Measurements from ENCODE around the gene DNAJC12.
"Not testable (repeated sequence)": the region's sequence is repeated elsewhere in the genome, so short reads cannot be mapped to it uniquely, and the experiment has no call there.

Gene DNAJC12
- 0 to 0.42 reads per million in 2 donors for total RNA-seq

DNA sequence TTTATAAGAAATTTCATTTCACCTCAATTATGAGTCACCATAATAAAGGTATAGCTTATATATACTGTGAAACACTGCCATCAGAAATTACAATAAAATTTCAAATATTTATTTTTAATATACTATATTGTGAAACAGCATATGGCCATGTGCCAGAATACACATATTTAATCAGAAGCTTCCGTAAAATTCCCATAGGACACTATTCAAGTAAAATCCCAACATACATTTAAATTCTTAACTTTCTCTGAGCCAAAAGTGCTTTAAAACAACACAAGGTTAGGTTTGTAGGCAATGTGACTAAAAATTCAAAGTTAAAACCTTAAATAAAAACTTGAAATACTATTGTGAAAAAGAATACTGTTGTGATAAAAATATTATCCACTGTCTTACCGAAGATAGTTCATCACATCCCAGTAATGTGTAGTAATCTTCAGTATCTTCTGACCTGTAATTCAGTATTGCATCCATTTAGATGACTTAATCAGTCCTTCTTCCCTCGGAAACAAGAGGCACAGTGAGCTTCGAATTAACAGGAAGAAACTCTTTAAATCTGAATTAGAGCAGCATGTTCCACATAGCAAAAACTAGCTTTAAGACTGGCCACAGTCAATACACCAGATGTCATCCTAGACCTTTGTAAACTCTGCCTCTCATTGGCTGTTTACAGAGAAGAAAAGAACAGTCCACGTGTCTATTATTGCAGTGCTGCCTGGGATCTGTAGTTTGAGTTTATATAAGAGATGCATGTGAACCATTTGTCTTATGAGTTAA is at the start of gene DNAJC12:
Gene DNAJC12 (minus strand): TSS at position 648 of the 774 bp plus-strand sequence. CDS start 177 bp downstream, at position 471.
- no peak for DNase-seq

DNA sequence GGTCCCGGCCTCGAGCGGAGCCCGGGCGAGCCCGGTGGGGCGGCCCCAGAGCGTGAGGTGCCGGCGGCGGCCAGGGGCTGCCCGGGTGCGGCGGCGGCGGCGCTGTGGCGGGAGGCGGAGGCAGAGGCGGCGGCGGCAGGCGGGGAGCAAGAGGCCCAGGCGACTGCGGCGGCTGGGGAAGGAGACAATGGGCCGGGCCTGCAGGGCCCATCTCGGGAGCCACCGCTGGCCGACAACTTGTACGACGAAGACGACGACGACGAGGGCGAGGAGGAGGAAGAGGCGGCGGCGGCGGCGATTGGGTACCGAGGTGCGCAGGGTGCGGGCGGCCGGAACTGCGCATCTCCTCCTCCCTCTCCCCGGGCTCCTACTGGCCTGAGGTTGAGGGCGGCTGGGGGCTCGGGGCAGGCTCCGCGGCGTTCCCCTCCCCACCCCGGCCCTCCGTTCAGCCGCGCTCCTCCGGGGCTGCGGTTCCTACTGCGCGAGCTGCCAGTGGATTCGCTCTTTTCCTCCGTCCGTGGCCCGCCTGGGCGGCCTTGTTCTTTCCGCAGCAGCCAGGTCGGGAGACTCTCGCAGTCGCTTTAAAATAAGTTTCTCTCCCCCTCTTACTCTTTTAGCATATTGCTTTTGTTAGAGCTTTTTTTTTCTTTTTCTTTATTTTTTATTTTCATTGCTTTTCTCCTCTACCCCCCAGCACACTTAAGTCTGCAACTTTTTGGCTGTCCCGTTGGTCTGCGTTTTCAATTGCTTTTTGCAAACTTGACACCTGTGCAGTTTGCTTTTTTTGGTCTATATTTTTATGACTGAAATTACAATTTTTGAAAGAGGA is 47.1 kb upstream of the DNAJC12 start:
- DNase-seq, result peak; percentile 65

DNA sequence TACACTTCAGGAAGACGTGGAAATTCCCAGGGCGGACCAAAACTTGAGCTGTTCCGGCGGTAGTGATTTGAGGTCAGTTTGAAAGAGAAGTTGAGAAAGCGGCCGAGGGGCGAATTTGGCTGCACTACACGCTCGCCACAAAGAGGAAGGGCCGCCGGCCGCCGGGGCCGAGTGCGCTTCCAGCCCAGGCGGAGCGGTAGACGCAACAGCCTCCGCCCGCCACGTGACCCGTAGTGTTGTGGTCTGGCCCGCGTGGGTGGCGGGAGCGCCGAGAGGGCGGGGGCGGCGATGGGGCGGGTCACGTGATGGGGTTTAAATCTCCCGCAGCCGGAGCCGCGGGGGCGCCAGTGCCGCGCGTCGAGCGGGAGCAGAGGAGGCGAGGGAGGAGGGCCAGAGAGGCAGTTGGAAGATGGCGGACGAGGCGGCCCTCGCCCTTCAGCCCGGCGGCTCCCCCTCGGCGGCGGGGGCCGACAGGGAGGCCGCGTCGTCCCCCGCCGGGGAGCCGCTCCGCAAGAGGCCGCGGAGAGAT is 46.4 kb upstream of the DNAJC12 start, which contains the start of gene SIRT1:
Gene SIRT1 (plus strand): TSS at position 344 of the 529 bp plus-strand sequence. CDS start 66 bp downstream, at position 410.
- DNase-seq, result peak; percentile 92

DNA sequence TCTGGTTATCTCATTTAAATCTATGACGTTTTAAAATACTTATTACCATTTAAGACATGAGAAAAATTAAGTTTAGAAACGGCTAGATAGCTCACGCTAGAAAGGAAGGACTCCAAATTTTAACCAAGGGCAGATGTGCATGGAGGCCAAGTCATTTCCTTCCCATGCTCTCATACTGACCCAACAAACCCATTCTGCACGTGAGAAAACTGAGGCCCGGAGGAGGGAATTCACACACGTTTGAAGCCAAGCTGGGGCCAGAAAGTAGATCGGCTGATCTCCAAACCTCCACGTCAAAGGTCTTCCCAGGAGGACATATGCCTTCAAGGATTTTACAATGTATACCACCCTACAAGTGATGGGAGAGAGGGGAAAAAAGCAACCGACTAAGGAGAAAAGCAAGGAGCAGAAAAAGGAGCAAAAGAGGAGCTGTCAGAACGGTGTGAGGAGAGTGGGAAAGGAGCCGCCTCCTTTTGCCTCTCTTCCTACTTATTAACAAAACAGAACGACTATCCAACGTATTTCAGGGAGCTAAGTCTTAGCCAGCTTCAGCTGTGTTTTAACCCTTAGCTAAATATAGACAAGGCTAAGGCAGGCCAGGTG is 45.8 kb upstream of the DNAJC12 start:
- DNase-seq, result no peak

DNA sequence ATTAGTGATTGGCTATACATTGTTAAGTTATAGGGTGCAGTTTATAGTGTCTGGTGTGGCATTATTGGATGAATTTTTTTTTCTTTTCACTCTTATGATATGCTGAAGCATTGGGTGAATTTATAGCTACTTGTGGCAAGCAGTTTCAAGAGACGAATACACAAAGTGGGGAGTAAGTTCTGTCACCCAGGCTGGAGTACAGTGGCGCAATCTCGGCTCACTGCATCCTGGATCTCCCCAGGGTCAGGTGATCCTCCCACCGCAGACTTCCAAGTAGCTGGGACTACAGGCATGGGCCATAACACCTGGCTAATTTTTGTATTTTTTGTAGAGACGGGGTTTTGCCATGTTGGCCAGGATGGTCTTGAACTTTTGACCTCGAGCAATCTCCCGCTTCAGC is 40.1 kb upstream of the DNAJC12 start:
- DNase-seq, result no peak

DNA sequence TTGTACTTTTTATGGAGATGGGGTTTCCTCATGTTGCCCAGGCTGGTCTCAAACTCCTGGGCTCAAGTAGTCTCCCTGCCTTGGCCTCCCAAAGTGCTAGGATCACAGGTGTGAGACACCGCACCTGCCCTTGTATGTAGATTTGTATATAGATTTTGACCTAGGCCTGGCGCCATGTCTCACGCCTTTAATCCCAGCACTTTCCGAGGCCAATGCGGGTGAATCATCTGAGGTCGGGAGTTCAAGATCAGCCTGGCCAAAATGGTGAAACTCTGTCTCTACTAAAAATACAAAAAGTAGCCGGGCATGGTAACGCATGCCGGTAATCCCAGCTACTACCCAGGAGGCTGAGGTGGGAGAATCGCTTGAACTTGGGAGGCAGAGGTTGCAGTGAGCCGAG is 39.4 kb upstream of the DNAJC12 start:
- not testable (repeated sequence) for DNase-seq

DNA sequence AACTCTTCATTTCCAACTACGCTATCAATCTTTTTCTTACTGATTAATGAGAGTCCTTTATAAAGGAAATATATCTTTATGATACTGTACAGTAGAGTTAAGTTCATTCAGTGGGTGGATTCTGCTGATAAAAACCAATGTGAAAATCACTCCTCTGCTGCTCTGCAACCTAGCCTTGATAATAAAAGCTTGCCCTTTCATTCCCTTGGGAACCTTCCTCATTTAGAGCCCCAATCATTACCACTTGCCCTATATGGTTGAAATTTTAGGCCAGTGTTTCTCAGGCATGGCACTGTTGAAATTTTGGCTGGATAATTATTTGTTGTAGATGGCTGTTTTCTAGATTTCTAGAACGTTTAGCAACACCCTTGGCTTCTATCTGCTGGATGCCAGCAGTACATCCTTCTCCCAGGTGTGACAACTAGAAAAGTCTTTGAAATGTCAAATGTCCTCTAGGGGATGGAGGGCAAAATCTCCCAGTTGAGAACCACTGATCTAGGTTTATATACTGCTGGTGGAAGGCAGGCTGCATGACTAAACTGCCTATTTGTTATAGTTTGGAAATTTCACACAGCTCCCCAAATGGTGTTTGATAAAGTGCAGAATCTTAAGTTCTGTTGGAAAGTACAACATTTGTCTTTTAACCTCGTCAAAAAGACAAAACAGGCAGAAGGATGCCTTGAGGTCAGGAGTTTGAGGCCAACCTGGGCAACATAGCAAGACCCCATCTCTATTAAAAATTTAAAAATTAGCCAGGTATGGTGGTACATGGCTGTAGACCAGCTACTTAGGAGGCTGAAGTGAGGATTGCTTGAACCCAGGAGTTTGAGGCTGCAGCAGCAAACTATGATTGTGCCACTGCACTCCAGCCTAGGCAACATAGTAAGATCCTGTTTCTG is 37.6 kb upstream of the DNAJC12 start:
- DNase-seq, result no peak

DNA sequence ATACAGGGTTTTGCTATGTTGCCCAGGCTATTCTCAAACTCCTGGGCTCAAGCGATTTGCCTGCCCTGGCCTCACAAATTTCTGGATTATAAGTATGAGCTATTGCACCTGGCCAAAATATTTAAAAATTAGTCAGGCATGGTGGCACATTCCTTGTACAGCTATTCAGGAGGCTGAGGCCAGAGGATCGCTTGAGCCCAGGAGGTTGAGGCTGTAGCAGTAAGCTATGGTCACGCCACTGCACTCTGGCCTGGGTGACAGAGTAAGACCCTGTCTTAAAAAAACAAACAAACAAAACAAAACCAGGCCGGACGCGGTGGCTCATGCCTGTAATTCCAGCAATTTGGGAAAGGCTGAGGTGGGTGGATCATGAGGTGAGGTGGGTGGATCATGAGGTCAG is 32.0 kb upstream of the DNAJC12 start:
- no peak for DNase-seq

DNA sequence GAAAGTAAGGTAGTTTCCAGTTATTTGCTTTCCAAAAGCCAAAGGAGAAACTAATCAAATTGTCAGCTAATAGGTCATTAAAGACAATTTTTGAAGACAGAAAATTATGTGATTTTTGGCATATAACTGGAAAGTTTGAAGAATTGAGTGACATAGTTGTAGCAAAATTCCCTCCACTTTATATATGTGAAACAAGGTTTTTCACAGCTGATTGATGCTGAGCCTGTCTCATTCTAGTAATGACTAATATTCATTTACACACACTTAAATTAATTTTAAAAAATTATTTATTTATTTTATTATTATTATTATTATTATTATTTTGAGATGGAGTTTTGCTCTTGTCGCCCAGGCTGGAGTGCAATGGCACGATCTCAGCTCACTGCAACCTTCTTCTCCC is 30.1 kb upstream of the DNAJC12 start:
- no peak for DNase-seq

DNA sequence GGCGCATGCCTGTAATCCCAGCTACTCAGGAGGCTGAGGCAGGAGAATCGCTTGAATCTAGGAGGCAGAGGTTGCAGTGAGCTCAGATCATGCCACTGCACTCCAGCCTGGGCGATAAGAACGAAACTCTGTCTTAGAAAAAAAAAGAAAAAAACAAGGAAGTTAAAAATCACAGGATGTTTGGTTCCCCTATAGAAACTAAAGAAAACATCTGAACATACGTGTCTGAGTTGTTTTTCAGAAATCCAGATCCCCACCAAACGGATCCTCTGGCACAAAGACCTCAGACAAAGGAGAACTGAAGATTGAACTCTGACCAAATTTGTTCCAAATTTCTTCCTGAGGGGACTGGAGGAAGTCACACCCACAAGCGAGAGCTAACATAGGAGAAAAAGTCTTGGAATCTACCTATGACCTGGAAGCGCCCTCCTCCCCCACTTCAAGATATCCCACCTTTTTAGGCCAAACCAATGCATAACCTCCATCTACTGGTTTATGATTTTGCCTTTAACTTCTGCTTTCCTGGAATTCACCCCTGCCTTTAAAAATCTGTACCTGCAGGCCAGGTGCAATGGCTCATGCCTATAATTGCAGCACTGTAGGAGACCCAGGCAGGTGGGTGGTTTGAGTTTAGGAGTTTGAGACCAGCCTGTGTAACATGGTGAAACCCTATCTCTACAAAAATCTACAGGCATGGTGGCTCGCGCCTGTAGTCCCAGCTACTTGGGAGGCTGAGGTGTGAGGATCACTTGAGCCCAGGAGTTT is 26.8 kb upstream of the DNAJC12 start:
- no peak for DNase-seq

DNA sequence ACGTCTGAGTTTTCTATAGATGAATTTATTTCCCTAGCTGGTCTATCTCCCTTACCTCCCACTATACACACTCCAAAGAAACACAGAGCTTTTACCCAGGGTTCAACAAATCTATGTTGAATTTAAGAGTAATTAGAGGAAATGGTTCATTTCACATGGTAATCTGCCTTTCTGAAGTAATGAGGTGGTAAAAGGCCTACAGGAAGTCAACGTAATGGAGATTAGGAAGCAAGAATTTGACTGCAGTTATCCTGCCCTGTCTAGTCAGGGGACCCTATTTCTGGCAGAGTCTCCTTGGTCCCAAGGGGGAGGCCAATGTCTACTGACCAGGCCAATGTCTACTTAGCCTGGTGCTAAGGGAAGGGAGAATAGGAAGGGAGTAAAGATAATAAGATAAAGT is 25.1 kb upstream of the DNAJC12 start:
- DNase-seq, result no peak

DNA sequence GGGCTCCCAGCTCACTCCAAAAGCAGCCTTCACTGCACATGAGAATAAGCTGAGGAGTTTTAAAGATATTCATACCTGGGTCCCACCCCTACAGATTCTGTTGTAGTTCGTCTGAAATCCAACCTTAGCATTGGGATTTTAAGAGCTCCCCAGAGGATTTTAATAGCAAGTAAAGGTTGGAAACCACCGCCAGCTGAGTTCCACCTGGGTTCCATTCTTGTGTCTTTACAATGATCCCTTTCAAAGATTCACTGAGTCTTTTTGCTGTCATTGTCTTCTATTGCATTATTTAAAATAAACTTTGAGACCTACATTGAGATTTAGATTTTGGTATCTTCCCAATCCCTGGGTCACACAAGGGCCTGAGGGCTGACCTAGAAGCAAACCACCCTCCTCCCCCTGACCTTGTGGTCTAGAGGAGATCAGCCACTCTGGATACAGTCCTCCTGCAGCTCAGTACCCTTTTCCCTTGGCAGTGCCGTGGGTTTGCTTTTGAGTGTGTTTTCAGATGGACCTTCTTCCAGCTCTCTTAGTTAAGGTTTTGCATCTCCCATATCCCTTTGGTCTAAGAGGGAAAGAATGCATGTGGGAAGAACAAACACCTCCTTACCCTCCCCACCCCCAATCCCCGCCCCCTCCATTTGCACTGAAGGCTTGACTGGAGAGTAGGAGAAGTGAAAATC is 23.9 kb upstream of the DNAJC12 start:
- DNase-seq, result no peak

DNA sequence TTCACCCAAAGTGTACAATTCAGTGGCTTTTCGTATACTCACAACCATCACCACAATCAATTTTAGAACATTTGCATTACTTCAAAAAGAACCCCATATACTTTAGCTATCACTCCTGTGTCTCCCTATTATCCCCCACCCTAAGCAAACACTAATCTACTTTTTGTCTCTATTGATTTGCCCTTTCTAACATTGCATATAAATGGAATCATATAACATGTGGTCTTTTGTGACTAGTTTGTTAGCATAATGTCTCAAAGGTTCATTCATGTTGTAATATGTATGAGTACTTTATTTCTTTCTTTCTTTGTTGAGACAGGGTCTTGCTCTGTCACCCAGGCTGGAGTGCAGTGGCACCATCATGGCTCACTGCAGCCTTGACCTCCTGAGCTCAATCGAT is 21.0 kb upstream of the DNAJC12 start:
- no peak for DNase-seq

DNA sequence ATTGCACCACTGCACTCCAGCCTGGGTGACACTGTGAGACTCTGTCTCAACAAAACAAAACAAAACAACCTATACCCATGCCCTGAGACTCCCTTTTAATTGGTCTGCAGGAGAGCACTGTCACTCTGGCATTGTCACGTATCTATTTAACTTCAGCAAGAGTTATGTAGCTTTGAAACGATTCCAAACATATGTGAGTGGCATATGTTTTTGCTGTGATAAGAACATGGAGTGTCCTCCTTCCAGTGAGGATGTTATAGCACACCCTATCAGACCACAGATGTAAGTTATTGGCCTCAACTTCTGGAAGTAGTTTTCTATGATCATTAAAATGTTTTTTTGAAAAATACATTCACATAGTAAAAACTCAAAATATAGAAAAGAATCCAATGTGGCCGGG is 15.5 kb upstream of the DNAJC12 start:
- no peak for DNase-seq

DNA sequence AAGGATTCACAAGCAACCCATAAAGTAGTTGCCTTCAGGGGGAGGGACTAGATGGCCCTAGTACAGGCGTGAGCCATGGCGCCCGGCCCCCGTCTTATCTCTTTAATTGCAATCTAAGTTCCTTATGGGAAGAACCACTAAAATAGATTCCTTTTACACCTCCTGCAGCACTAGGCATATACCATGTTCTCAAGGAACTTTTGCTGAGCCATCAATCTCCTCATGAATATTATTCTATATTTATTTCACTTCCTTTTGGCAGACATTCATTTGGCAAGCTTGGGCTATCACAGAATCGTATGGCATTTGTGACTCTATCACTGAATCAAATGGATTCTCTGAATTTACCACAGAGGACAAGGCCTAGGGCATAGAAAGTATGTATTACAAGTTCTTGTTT is 14.8 kb upstream of the DNAJC12 start:
- no peak for DNase-seq

DNA sequence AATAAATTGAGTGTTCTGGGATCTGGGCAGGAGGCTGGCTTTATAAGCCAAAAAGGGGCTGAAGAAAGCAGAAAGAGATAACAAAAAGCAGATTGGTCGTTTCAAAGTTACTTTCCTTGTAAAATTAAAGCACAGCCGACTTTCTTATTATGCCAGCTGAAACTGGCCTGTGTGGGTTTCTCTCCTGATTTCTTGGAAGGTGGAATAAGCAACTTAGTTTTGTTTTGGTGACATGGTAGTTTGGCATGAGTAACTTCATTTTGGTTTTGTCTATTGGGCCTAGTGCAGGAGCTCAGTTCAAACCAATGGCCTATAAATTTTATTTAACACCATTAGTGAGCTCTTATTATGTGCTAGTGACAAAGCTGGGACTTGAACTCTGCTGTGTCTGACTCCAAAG is 13.2 kb upstream of the DNAJC12 start:
- DNase-seq, result no peak

DNA sequence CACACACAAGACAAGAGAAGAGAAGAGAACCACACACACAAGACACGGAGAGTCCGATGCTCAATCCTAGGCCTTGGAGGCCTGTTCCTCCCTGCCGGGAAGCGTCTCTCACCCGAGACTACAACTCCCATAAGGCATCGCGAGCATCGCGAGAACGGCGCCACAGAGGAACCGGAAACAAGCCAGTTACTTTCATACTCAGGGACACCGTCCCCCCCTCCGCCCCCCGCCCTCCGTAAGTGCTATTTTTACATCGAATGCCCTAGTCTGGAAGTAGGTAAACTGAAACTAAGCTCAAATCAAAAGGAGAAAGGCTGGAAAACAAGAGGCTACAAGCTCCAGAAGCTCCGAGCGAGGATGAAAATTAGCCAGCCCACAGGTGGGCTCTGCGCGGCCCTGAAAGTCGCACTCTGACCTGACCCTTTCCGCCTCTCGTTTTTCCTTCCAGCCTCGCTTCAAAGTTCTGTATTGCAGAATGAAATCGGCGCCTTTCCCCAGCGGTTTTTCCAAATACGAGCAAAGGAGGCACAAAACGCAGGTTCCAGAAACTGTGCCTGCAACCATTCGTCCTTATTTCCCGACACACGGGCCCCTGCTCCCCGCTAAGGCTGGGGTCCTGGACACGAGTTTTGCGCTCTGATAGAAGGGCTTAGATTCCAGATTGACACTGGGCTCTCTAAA is 11.5 kb upstream of the DNAJC12 start:
- DNase-seq, result peak; percentile 91

DNA sequence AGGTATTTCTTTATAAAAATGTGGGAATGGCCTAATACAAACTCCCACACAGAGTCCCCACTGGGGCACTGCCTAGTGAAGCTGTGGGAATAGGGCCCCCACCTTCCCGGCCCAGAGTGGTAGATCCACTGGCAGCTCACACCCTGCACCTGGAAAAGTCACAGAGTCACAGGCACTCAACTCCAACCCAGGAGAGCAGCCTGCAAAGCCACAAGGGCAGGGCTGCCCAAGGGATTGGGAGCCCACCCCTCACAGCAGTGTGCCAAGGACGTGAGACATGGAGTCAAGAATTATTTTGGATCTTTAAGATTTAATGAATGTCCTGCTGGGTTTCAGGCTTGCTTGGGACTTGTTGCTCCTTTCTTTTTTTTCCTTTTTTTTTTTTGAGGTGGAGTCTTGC is 5.3 kb upstream of the DNAJC12 start:
- no peak for DNase-seq

DNA sequence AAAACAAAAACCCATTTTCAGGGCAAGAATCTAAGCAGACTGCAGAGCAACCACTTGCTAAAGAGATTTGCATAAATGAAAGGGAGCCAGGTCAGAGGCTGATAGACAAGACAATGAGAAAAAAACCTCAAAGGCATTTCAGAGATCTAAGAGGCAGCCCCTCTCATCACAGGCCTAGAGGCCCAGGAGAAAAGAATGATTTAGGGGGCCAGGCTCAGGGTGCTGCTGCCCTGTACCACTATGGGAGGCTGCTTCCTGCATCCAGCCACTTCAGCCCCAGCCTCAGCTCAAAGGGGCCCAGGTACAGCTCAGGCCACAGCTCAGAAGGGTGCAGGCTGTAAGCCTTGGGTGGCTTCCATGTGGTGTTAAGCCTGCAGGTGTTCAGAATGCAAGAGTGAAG is 3.7 kb upstream of the DNAJC12 start:
- DNase-seq, result no peak

DNA sequence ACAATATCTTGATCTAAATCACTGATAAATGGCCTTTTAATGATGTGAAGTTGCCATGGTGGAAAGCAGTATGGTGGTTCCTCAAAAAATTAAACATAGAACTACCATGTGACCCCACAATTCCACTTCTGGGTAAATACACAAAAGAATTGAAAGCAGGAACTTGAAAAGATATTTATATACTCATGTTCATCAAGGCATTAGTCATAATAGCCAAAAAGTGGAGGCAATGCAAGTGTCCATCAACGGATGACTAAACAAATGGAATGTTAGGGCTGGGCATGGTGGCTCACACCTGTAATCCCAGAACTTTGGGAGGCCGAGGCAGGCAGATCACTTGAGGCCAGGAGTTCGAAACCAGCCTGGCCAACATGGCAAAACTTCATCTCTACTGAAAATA is 2.0 kb upstream of the DNAJC12 start:
- DNase-seq, result no peak
